Measurements from ENCODE around the gene SLC8A1. TPM values are rescaled to one million over a fixed set of nuclear protein-coding genes. Genes with fewer than 3 reads are reported as not detected.

Gene SLC8A1
- total and polyA plus RNA-seq, 8 donors: 0.31 to 105 (median 14.0) TPM

DNA sequence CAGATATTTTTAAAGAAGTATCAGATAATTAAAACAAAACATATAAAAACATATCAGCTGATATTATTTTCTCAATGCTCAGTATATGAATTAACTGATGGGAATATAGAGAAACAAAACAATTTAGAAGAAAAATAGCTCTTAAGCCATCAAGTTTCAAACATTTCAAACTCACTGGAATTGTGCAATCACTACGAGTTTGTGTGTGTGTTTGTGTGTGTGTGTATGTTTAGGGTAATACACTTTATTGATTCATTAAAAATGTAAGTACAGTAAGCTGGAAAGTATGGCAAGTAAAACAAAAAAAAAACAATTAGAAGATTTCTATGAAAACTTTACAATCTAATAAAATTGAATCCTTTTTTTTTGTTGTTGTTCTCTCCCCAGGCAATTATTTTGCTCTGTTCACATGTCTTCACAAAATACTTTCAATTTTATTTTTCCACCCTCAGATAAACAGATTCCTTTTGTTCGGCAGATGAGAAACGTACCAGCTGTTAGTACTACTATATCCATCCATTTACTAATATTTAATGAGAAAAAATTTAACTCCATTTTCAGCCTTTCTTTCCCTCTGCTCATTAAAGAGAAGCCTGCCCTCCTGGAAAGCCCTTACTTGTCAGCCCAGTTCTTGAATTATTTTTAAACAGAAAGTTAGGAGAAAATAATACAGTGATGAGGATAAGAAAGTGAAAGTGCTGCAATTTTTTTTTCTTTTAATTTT, 87.6 kb downstream of the SLC8A1 start:
- no peak for TF ChIP-seq POLR2AphosphoS5 (IDR thresholded peaks at IDR 0.05)
- no peak for TF ChIP-seq POLR2A (IDR thresholded peaks at IDR 0.05)
- TF ChIP-seq EP300 (IDR thresholded peaks at IDR 0.05): no peak
- TF ChIP-seq, protein P1, sequence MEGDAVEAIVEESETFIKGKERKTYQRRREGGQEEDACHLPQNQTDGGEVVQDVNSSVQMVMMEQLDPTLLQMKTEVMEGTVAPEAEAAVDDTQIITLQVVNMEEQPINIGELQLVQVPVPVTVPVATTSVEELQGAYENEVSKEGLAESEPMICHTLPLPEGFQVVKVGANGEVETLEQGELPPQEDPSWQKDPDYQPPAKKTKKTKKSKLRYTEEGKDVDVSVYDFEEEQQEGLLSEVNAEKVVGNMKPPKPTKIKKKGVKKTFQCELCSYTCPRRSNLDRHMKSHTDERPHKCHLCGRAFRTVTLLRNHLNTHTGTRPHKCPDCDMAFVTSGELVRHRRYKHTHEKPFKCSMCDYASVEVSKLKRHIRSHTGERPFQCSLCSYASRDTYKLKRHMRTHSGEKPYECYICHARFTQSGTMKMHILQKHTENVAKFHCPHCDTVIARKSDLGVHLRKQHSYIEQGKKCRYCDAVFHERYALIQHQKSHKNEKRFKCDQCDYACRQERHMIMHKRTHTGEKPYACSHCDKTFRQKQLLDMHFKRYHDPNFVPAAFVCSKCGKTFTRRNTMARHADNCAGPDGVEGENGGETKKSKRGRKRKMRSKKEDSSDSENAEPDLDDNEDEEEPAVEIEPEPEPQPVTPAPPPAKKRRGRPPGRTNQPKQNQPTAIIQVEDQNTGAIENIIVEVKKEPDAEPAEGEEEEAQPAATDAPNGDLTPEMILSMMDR (IDR thresholded peaks at IDR 0.05): no peak
- peak overlapping the region in 3 of 4 donors; percentile 11 to 17 (median 13) for H3K4me3 ChIP-seq
- no peaks in the 10 kb centered on the region for H3K27me3 ChIP-seq
- WGBS, 5 donors: 15 to 40% (median 26%) methylated on average over 3 of the region's 3 CpGs
- intact Hi-C loops (cut with DNase I; ENCODE audit: low total_unique reads): no loop called here
- no peaks in the 10 kb centered on the region for H3K9me3 ChIP-seq
- H3K4me1 ChIP-seq: peaks cover 0 to 18% (median 8%) of the 10 kb centered on the region in 4 donors
- DNase-seq: no peak
- no peaks in the 10 kb centered on the region for H3K36me3 ChIP-seq
- peak overlapping the region in 4 of 5 donors; percentile 4 to 61 (median 24) for H3K27ac ChIP-seq

DNA sequence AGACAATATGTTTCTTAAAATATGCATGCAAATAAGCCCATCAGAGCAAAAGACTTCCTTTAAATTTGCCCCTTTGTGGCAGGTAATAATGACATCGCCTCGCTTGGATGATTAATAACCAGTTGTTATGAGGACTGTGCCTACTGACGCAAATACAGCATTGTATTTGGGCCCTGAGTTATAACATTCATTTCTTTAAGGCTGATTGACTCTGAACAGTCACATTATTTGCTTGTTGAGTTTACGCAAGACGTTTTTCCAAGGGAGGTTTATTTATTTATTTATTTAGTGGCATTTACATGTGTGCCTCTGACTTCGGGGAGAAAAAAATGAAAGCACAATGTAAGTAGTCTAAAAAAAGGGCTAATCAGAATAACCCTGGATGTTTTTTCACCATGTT, 88.3 kb downstream of the SLC8A1 start:
- Histone ChIP-seq H3K9me3 (no peaks in the 10 kb centered on the region), H3K36me3 (no peaks in the 10 kb centered on the region), H3K27ac (peak overlapping the region in 4 of 5 donors; percentile 4 to 61 (median 41)), H3K27me3 (no peaks in the 10 kb centered on the region), H3K4me3 (peak overlapping the region in 1 of 4 donors; percentile 15), H3K4me1 (peaks cover 0 to 18% (median 8%) of the 10 kb centered on the region in 4 donors)
- WGBS, 5 donors: 47 to 59% (median 57%) methylated on average over 6 of the region's 6 CpGs
- TF ChIP-seq POLR2A (IDR thresholded peaks at IDR 0.05): no peak
- no peak for TF ChIP-seq EP300 (IDR thresholded peaks at IDR 0.05)
- TF ChIP-seq POLR2AphosphoS5 (IDR thresholded peaks at IDR 0.05): no peak
- TF ChIP-seq, protein P1 (IDR thresholded peaks at IDR 0.05): no peak
- intact Hi-C loops (cut with DNase I; ENCODE audit: low total_unique reads): no loop called here
- DNase-seq: peak in 1 of 2 donors; percentile 48

DNA sequence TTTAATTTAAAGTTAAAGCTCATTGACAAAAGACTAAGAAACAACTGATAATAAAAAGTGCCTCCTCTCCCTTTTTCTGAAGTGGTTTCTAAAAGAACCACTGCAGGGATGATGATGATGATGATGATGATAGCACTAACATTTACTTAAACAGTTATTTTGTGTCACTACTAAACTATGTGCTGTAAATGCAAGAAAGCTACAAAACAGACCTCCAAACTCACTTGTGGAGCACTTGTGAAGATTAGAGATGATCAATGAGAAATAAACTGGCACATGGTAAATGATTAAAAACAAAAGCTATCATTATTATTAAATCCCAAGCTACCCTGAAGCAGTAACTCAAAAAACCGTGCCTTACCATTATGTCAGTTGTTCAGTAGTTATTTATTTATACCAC, 88.7 kb downstream of the SLC8A1 start:
- H3K36me3 ChIP-seq: no peaks in the 10 kb centered on the region
- H3K27me3 ChIP-seq: no peaks in the 10 kb centered on the region
- H3K9me3 ChIP-seq: no peaks in the 10 kb centered on the region
- H3K27ac ChIP-seq: peak overlapping the region in 4 of 5 donors; percentile 4 to 61 (median 41)
- peak overlapping the region in 1 of 4 donors; percentile 15 for H3K4me3 ChIP-seq
- H3K4me1 ChIP-seq: peaks cover 0 to 18% (median 8%) of the 10 kb centered on the region in 4 donors
- intact Hi-C loops (cut with DNase I; ENCODE audit: low total_unique reads): no loop called here
- no peak for DNase-seq
- WGBS, 5 donors: 53 to 74% (median 61%) methylated on average over 1 of the region's 1 CpG
- TF ChIP-seq EP300 (IDR thresholded peaks at IDR 0.05) (no peak), POLR2A (IDR thresholded peaks at IDR 0.05) (no peak), POLR2AphosphoS5 (IDR thresholded peaks at IDR 0.05) (no peak)
- TF ChIP-seq, protein P1 (IDR thresholded peaks at IDR 0.05): no peak

- H3K36me3 ChIP-seq: no peaks in the 10 kb centered on the region
- peaks cover 0 to 22% (median 9%) of the 10 kb centered on the region in 4 donors for H3K4me1 ChIP-seq
- no peaks in the 10 kb centered on the region for H3K27me3 ChIP-seq
- H3K4me3 ChIP-seq: no peak overlapping the region
- DNase-seq: no peak
- no peak overlapping the region for H3K27ac ChIP-seq
- WGBS, 5 donors: 77 to 93% (median 89%) methylated on average over 4 of the region's 4 CpGs
- TF ChIP-seq, protein P1 (IDR thresholded peaks at IDR 0.05): no peak
- intact Hi-C loops (cut with DNase I; ENCODE audit: low total_unique reads): no loop called here
- H3K9me3 ChIP-seq: no peaks in the 10 kb centered on the region
These were observed 90.4 kb downstream of the SLC8A1 start for GRCh38 chr2:40361478-40361877.
